Measurements from ENCODE around the gene ANO7. TPM values are rescaled to one million over a fixed set of nuclear protein-coding genes. Genes with fewer than 3 reads are reported as not detected.

Gene ANO7
- total and polyA plus RNA-seq, 2 of the 8 experiments (the other 6 are each of a cell fraction or from before 2014, with no cell fraction given), result 3.2 to 6.9 TPM

DNA sequence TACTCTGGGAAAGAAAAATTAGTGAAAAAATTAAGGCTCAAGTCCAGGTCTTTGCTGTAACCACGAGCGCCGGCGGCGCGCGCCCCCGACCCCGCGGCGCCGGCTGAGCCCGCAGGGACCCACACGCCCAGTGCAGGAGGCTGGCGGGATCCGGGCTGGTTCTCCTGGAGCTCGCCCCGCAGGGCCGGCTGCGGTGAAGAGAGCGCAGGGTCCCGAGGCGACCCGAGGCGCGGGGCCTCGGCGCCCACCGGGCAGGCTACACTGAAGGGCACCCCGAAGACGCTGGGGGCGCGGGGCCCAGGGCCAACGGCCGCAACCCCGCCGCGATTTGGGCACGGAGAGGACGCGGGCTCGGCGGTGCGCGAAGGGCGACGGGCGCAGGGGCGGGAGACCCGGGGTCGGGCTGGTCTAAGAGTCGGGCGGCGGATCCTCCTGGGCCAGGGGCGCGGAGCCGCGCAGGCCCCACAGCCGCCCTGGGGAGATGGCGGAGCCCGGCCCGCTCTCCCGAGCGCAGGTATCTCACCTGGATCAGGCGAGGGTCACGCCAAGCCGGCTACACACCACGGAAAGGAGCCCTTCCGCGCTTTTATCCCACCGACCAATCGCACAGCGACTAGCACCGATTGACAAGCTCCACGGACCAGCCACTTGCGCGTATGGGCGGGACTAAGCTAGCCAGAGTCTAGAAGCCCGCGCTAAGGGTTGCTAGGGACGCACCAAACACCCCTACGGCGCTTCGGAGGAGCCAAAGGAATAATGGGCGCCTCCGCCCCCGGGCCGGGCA is 39.4 kb upstream of the ANO7 start, which contains the start of gene PASK (continued):
- TF ChIP-seq RBBP5 (IDR thresholded peaks at IDR 0.05; ENCODE audit: borderline replicate concordance, low read depth, low read length) (peak; percentile 30; the same call in 1 of the 2 replicates), PHF8 (conservative IDR thresholded peaks at IDR 0.05; ENCODE audit: low read depth, low read length) (no peak; the same call in none of the 2 replicates)
